Gastroesophageal sphincter (tissue), 3 donors: Measurements from ENCODE around the gene KCNG4.

ENCODE experiments used
- EP300 ChIP-seq: sonication (generic); formaldehyde crosslinking; IDR thresholded peaks from one replicate; pipeline ENCODE4 v1.6.1; 2017; ENCODE audit warnings: antibody characterized with exemption, mild to moderate bottlenecking
- POLR2A ChIP-seq, 2 donors: fragments of 450-650 bp; IDR thresholded peaks; one replicate each; pipeline ENCODE4 v1.6.1; 2017; ENCODE audit warnings: antibody characterized with exemption in 2 of 2, mild to moderate bottlenecking in 2 of 2, moderate library complexity in 1 of 2
- POLR2AphosphoS5 ChIP-seq: sonication (generic); formaldehyde crosslinking; IDR thresholded peaks from one replicate; pipeline ENCODE4 v1.6.1; 2017; ENCODE audit warnings: antibody characterized with exemption
- TF ChIP-seq, protein P1 (sequence below), 4 experiments: fragments of 200-600 bp in 2 of 4; fragments of 450-650 bp in 2 of 4; sonication (generic) in 1 of 4; IDR thresholded peaks; one replicate each; pipeline ENCODE4 v1.5.1; 2017 to 2019; ENCODE audit warnings: antibody characterized with exemption in 4 of 4, mild to moderate bottlenecking in 2 of 4, moderate library complexity in 2 of 4

GRCh38 chr16:84182104-84182503, 57.7 kb downstream of the KCNG4 start:
- TF ChIP-seq POLR2AphosphoS5 (no peak), EP300 (no peak), POLR2A (IDR thresholded peaks at IDR 0.05) (no peak)
- TF ChIP-seq, protein P1, sequence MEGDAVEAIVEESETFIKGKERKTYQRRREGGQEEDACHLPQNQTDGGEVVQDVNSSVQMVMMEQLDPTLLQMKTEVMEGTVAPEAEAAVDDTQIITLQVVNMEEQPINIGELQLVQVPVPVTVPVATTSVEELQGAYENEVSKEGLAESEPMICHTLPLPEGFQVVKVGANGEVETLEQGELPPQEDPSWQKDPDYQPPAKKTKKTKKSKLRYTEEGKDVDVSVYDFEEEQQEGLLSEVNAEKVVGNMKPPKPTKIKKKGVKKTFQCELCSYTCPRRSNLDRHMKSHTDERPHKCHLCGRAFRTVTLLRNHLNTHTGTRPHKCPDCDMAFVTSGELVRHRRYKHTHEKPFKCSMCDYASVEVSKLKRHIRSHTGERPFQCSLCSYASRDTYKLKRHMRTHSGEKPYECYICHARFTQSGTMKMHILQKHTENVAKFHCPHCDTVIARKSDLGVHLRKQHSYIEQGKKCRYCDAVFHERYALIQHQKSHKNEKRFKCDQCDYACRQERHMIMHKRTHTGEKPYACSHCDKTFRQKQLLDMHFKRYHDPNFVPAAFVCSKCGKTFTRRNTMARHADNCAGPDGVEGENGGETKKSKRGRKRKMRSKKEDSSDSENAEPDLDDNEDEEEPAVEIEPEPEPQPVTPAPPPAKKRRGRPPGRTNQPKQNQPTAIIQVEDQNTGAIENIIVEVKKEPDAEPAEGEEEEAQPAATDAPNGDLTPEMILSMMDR (IDR thresholded peaks at IDR 0.05) = no peak
